K562 (cell line): ENCODE measurements around the gene PRR7. TPM values are rescaled to one million over a fixed set of nuclear protein-coding genes. Genes with fewer than 3 reads are reported as not detected.

Source experiments
- ASH1L ChIP-seq: fragments of 450-650 bp; IDR thresholded peaks from 2 replicates; pipeline ENCODE4 v1.6.1; 2018; ENCODE audit warnings: borderline replicate concordance, mild to moderate bottlenecking, low read depth; ENCODE audit not compliant: partially characterized antibody
- HNRNPK ChIP-seq: fragments of 200-400 bp; formaldehyde crosslinking; IDR thresholded peaks from one replicate; pipeline ENCODE4 v1.6.1; 2018; ENCODE audit warnings: mild to moderate bottlenecking, low read depth, low read length; ENCODE audit not compliant: poor library complexity, severe bottlenecking
- KLF10 ChIP-seq: fragments of 250-450 bp; sonication (Bioruptor Pico); IDR thresholded peaks from 2 replicates; pipeline ENCODE4 v1.6.1; 2021; ENCODE audit warnings: matching md5 sums
- NRF1 ChIP-seq, 2 experiments: fragments of 450-650 bp; IDR thresholded peaks in 1 of 2; conservative IDR thresholded peaks in 1 of 2; 2 replicates each; pipeline ENCODE4 v1.6.1; 2014; ENCODE audit warnings: mild to moderate bottlenecking in 2 of 2
- POLR2B ChIP-seq: fragments of 450-650 bp; IDR thresholded peaks from 2 replicates; pipeline ENCODE4 v1.6.1; 2018; ENCODE audit warnings: low read depth; ENCODE audit not compliant: partially characterized antibody
- TCF7 ChIP-seq: sonication (generic); IDR thresholded peaks from 2 replicates; pipeline ENCODE4 v1.6.1; 2016; ENCODE audit warnings: antibody characterized with exemption, borderline replicate concordance
- TRIM28 ChIP-seq: fragments of 450-650 bp; IDR thresholded peaks from 2 replicates; pipeline ENCODE4 v1.6.1; 2017
- ZNF384 ChIP-seq: IDR thresholded peaks from 2 replicates; pipeline ENCODE4 v1.6.1; 2012; ENCODE audit warnings: low read depth, low read length, improper control_type of control experiment
- ZNF766 ChIP-seq: fragments of 200-800 bp; sonication (Bioruptor generic); conservative IDR thresholded peaks from 2 replicates; pipeline ENCODE4 v1.6.1; 2016; ENCODE audit warnings: missing genetic modification characterization, missing compliant biosample characterization
- ZNF77 ChIP-seq: fragments of 250-450 bp; sonication (Bioruptor Pico); IDR thresholded peaks from 2 replicates; pipeline ENCODE4 v1.5.0; 2020
- ZNF780A ChIP-seq: fragments of 250-450 bp; sonication (Bioruptor Pico); IDR thresholded peaks from 2 replicates; pipeline ENCODE4 v1.5.0; 2021; ENCODE audit warnings: mild to moderate bottlenecking
- polyA plus RNA-seq, 8 experiments: library from polyadenylated mRNA; depleted of rRNA in 4 of 8; stranded (reverse) in 5 of 8; unstranded in 3 of 8; fragments of >200 nt; fragmentation: Nextera tagmentation in 2 of 8; fragmentation: Illumina TruSeq in 1 of 8; extraction: Ambion mirVana in 2 of 8; extraction: Trizol in 1 of 8; gene quantifications; 2 replicates each; pipeline versions ENCODE4 v1.2.1 to v1.2.3, GENCODE V29; 2011 to 2014; ENCODE audit warnings: inconsistent platforms in 1 of 8, missing spikeins in 1 of 8
- total RNA-seq, 7 experiments: library from RNA; depleted of rRNA in 6 of 7; stranded (reverse); fragments of >200 nt in 6 of 7; fragmentation: Illumina TruSeq in 2 of 7; extraction: Trizol in 2 of 7; gene quantifications; 2 replicates each; pipeline versions ENCODE4 v1.2.1 to v1.2.3, GENCODE V29; 2011 to 2021; ENCODE audit warnings: low replicate concordance in 1 of 7
- TF ChIP-seq, protein P1 (sequence below): fragments of 450-650 bp; formaldehyde crosslinking; IDR thresholded peaks from 2 replicates; pipeline ENCODE4 v1.4.0; 2022; ENCODE audit warnings: missing genetic modification characterization
- TF ChIP-seq, protein P2 (sequence below): sonication (generic); formaldehyde crosslinking; IDR thresholded peaks from 2 replicates; pipeline ENCODE4 v1.8.0; 2023; ENCODE audit warnings: mild to moderate bottlenecking, missing genetic modification reagents
- TF ChIP-seq, protein P3 (sequence below): fragments of 450-650 bp; IDR thresholded peaks from 2 replicates; pipeline ENCODE4 v1.6.1; 2016; ENCODE audit warnings: low read depth
- TF ChIP-seq, protein P4 (sequence below): fragments of 450-650 bp; formaldehyde crosslinking; IDR thresholded peaks from 2 replicates; pipeline ENCODE4 v1.4.0; 2020; ENCODE audit warnings: mild to moderate bottlenecking

The PRR7 gene
- total and polyA plus RNA-seq, 9 of the 15 experiments (the other 6 are each of a cell fraction or from before 2014, with no cell fraction given), result 0.80 to 11.3 (median 10.4) TPM; not detected in 4

- TF ChIP-seq NRF1 (conservative IDR thresholded peaks at IDR 0.05 in 1 of 2, IDR thresholded peaks at IDR 0.05 in 1 of 2) (peak; percentile 80 to 83), ZNF766 (CRISPR knock-in tag) (no peak; the same call in 1 of the 2 replicates), ZNF77 (CRISPR knock-in tag) (peak; percentile 90; the same call in 1 of the 2 replicates), TRIM28 (no peak), HNRNPK (no peak), POLR2B (peak; percentile 87), KLF10 (CRISPR knock-in tag) (peak; percentile 66), ZNF780A (CRISPR knock-in tag) (no peak; the same call in 1 of the 2 replicates), TCF7 (peak; percentile 50; the same call in 1 of the 2 replicates), ASH1L (no peak), ZNF384 (no peak)
- TF ChIP-seq, protein P1, sequence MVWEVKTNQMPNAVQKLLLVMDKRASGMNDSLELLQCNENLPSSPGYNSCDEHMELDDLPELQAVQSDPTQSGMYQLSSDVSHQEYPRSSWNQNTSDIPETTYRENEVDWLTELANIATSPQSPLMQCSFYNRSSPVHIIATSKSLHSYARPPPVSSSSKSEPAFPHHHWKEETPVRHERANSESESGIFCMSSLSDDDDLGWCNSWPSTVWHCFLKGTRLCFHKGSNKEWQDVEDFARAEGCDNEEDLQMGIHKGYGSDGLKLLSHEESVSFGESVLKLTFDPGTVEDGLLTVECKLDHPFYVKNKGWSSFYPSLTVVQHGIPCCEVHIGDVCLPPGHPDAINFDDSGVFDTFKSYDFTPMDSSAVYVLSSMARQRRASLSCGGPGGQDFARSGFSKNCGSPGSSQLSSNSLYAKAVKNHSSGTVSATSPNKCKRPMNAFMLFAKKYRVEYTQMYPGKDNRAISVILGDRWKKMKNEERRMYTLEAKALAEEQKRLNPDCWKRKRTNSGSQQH (CRISPR knock-in tag), result peak; percentile 64; the same call in 1 of the 2 replicates
- TF ChIP-seq, protein P2, sequence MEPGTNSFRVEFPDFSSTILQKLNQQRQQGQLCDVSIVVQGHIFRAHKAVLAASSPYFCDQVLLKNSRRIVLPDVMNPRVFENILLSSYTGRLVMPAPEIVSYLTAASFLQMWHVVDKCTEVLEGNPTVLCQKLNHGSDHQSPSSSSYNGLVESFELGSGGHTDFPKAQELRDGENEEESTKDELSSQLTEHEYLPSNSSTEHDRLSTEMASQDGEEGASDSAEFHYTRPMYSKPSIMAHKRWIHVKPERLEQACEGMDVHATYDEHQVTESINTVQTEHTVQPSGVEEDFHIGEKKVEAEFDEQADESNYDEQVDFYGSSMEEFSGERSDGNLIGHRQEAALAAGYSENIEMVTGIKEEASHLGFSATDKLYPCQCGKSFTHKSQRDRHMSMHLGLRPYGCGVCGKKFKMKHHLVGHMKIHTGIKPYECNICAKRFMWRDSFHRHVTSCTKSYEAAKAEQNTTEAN (CRISPR knock-in tag), result no peak
- TF ChIP-seq, protein P3, sequence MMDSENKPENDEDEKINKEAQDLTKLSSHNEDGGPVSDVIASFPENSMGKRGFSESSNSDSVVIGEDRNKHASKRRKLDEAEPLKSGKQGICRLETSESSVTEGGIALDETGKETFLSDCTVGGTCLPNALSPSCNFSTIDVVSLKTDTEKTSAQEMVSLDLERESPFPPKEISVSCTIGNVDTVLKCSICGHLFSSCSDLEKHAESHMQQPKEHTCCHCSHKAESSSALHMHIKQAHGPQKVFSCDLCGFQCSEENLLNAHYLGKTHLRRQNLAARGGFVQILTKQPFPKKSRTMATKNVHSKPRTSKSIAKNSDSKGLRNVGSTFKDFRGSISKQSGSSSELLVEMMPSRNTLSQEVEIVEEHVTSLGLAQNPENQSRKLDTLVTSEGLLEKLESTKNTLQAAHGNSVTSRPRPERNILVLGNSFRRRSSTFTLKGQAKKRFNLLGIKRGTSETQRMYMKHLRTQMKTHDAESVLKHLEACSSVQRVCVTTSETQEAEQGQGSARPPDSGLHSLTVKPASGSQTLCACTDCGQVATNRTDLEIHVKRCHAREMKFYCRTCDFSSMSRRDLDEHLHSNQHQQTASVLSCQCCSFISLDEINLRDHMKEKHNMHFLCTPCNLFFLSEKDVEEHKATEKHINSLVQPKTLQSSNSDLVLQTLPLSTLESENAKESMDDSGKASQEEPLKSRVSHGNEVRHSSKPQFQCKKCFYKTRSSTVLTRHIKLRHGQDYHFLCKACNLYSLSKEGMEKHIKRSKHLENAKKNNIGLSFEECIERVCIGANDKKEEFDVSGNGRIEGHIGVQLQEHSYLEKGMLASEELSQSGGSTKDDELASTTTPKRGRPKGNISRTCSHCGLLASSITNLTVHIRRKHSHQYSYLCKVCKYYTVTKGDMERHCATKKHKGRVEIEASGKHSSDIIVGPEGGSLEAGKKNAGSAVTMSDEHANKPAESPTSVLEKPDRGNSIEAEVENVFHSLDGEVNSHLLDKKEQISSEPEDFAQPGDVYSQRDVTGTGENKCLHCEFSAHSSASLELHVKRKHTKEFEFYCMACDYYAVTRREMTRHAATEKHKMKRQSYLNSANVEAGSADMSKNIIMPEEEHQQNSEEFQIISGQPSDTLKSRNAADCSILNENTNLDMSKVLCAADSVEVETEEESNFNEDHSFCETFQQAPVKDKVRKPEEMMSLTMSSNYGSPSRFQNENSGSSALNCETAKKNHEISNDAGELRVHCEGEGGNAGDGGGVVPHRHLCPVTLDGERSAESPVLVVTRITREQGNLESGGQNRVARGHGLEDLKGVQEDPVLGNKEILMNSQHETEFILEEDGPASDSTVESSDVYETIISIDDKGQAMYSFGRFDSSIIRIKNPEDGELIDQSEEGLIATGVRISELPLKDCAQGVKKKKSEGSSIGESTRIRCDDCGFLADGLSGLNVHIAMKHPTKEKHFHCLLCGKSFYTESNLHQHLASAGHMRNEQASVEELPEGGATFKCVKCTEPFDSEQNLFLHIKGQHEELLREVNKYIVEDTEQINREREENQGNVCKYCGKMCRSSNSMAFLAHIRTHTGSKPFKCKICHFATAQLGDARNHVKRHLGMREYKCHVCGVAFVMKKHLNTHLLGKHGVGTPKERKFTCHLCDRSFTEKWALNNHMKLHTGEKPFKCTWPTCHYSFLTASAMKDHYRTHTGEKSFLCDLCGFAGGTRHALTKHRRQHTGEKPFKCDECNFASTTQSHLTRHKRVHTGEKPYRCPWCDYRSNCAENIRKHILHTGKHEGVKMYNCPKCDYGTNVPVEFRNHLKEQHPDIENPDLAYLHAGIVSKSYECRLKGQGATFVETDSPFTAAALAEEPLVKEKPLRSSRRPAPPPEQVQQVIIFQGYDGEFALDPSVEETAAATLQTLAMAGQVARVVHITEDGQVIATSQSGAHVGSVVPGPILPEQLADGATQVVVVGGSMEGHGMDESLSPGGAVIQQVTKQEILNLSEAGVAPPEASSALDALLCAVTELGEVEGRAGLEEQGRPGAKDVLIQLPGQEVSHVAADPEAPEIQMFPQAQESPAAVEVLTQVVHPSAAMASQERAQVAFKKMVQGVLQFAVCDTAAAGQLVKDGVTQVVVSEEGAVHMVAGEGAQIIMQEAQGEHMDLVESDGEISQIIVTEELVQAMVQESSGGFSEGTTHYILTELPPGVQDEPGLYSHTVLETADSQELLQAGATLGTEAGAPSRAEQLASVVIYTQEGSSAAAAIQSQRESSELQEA, result no peak
- TF ChIP-seq, protein P4, sequence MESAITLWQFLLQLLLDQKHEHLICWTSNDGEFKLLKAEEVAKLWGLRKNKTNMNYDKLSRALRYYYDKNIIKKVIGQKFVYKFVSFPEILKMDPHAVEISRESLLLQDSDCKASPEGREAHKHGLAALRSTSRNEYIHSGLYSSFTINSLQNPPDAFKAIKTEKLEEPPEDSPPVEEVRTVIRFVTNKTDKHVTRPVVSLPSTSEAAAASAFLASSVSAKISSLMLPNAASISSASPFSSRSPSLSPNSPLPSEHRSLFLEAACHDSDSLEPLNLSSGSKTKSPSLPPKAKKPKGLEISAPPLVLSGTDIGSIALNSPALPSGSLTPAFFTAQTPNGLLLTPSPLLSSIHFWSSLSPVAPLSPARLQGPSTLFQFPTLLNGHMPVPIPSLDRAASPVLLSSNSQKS (CRISPR knock-in tag), result no peak
Measured at GRCh38 chr5:177446200-177447065, at the start of gene PRR7 (continued).
